HuH-7 (cell line): Measurements from ENCODE around the gene ARHGEF38.

Experiments
- DNase-seq: peaks from one replicate; pipeline ENCODE4 v3.0.0; 2011; ENCODE audit warnings: low spot score

ARHGEF38 gene

DNA sequence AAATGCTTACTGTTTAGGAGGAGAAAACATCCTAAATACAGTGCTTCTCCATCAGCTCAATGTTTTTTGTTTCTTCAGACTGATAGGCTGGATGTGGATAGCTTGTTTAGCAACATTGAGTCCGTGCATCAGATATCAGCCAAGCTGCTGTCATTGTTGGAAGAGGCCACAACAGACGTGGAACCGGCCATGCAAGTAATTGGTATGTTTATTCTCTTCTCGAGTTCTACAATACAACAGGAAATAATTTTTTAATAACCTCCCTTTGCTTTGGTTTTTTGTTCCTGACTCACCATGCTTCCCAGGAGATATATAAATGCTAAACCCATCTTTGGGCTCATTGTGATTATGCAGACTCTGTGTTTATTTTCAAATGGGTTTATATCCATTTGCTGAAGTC lies 60.9 kb downstream of the ARHGEF38 start:
- no peak for DNase-seq

DNA sequence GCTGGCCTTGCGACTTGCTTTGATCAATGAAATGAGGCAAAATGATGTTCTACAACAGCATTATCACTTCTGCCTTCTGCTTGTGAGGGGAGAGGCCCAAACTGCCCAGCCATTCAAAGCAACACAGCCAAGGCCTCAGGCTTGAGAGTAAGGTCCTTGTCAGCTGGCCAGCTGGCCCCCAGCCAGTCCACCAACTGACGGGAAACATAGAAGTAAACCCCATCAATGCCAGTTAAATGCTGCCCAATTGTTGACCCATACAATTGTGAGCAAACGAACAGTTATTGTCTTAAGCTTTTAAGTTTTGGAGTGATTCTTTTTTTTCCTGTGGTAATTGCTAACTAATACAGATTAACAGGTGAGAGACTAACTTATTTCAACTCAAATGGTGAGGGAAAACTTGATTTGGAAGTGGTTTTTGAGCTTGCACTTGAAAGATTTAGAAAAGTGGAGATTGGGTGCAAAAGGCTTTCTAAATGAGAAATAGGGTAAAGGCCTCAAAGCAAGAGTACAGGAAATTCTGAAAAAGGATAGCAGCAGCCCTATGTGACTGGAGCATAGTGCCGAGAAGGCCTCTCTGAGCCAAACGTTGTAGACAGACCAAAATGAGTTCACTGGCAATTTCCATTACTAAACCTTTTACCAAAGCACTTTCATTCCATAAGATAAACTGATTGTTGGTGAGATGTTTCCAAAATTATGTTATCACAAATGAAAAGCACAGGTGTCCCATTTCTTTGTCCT lies 66.9 kb downstream of the ARHGEF38 start:
- DNase-seq = no peak

DNA sequence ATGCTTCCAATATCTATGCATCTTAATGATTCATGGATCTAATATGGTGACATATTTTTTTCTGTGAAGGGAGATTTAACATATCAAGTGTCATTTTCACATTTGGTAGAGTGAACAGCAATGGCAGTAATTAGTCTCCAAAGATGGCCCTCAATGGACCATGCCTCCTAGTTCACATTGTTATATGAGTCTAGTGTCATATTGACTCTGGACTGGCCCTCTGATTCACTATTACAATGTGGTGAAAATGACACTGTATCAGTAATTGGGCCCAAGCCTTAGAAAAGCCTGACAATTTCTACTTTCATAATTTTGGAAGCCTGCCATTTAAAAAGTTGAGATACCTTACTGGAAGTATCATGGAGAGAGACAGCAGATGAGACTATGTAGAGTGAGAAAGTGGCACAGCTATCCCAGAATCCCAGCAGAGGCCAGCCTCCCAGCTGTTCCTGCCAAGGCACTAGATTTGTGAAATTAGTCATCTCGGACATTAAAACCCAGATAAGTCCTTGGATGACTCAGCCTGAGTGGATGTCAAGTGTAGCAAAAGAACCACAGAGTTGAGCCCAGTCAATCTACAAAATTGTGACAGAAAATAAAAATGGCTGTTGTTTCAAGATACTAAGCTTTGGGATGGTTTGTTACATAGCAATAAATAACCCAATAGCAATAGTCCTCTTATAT lies 68.4 kb downstream of the ARHGEF38 start:
- no peak for DNase-seq

DNA sequence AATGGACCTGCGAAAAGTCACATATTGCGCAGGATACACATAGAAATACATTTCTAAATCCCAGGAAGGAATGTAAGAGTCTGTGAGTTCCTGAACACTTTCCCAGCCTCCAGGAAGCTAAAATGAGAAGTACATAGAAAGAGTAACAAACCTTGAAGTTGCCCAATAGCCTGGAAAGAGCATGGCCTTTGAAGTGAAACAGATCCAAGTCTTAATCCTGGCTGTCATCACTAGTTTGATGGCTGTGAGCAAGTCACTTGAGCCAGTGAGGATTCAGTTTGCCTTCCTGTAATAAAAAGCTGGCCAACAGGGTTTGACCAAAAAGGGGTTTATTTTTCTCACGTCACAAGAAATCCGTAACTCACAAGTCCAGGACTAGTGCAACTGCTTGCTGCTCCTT lies 69.8 kb downstream of the ARHGEF38 start:
- DNase-seq = no peak

DNA sequence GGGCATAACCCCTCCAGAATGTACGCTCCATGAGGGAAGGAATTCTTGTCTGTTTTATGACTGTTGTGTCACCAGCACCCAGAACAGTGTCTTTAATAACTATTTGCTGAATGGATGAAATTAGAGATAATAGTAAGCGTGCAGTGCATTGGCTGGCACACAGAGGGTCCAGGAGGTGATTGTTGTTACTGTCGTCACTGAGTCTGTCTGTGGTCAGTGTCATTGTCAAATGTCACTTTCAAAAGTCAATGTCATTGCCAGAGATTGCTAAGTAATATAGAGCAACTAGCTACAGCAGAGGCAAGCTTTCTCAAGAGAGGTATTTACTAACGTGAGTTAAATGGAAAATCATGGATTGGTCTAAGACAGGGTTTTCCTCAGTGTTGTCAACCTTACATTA lies 70.7 kb downstream of the ARHGEF38 start:
- no peak for DNase-seq

DNA sequence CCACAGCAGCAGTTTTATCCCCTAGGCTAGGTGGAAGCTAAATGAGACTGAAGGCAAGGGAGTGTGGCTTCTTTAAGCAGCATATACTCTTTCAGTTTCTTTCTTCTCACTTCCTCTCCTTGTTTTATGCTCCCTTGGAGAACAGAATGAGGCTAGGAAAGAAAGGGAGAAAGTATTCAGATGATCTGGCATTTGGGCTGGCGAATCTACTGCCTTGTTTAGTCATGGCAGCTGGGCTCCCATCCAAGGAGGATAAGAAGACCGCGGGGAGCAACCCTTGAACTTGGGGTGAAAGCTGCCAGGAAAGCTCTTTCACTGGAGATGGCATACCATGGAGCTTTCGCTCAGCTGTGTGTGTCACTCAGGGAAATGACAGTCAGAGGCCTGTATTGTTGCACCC lies 72.1 kb downstream of the ARHGEF38 start:
- no peak for DNase-seq

DNA sequence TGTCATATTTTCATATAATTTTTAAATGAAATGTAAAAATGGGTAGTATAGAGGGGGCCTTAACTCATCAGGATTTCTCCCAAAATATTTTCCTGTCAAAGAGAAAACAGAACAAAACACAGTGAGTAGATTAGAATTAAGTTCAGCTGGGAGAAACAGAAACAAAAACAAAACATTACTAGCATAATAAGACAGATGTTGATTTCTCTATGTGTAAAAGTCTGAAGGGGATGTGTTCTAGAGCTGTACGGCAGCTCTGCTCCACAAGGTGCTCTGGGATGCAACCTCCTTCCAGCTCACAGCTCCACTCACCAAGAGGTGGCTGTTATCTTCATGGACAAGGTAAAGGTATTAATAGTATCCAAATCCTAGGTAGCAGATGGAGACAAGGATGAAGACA lies 72.8 kb downstream of the ARHGEF38 start:
- DNase-seq = no peak

DNA sequence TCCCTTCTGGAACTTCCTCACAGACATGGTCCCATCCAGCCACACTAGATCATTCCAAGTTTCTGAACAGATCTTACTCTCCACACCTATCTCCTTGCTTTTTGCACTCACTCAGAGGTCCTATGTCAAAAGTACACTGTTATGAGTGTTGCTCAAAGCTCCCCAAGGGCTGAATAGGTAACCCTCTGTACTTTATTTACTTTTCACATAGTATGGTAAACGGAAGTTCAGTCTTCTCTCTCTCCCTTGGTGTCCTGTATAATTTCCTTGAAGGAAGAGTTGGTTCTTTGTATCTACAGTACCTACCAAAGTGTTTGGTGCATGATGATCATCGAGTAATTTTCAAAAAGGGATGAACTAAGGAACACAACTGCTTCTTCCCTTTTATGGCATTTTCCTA lies 74.4 kb downstream of the ARHGEF38 start:
- no peak for DNase-seq

DNA sequence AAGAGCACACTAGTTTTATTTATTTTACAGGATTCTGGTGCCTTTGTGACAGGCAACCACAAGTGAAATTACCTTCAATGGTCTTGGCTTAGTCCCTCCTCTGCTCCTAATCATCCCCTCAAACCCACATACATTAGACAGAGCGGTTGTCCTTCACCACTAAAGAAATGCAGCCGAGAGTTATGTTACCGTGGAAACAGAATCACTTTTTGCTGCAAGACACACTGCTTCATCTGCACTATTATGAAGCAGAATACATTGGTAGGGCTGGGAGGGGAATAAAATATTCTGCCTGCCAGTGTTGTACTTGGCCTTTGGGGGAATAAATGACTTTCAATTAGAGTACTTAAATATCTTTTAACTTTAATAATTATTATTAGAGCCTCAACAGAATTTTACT lies 75.2 kb downstream of the ARHGEF38 start:
- DNase-seq = no peak

DNA sequence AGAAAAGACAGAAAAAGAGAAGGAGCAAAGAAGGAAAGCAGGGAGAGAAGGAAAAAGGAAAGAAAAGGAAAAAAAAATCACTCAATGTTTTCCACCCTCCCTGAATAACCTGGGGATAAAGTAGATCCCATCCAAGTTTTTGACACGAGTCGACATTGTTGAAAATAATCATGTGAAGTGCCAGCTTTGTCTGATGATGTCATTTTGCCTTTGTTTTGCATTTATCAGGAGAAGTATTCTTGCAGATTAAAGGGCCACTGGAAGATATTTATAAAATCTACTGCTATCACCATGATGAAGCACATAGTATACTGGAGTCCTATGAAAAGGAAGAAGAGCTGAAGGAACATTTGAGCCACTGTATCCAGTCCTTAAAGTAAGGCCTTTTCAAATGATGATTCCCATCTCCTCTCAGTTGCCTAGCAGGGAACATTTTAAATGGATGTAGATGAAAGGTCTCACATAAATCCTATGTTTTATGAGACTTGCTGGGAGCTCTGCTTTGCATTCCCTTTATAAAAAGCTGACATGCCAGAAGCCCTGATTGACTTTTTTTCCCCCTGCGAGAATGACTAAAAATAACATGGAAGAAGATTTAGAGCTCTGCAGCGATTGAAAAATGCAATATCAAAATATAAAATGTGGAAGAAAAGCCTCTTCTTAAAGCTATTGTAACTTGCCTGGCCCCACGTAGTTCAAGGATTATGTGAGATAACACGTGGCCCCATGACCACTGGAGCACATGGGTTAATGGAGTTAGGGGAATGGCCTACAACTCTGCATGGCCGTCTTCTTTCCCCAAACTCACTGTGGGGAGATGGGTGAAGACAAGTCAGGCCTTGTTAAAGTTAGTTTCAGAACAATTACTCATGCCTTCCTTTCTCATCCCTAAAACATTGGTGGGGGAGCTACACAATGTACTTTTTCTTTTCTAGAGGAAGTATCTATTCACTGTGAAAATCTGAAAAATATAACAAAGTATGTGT lies 78.5 kb downstream of the ARHGEF38 start:
- DNase-seq = no peak

DNA sequence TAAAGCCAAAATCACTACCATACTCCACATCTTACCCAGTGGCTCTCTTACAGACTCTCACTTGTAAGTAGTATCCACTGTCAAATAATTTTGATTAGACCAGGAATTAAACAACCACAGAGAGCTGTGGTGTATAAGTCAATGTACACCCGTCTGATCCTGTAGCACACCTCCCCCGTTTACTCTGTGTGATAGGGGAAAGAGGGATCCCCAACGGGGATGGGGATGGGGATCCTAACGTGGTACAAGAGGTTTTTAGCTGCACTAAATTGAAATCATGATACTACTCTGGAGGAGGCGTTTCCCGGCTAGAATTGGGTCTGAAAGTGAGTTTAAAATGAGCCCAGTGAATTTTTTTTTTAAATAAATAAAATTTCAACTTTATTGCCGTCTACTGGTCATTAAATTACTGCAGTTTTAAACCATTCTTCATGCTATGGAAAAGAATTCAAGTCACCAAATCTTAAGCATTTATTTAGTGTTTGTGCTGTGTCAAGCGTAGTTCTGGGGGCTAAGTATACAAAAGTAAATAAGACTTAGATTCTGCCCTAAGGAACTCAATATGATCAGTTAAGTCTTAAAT lies 79.5 kb downstream of the ARHGEF38 start:
- no peak for DNase-seq

DNA sequence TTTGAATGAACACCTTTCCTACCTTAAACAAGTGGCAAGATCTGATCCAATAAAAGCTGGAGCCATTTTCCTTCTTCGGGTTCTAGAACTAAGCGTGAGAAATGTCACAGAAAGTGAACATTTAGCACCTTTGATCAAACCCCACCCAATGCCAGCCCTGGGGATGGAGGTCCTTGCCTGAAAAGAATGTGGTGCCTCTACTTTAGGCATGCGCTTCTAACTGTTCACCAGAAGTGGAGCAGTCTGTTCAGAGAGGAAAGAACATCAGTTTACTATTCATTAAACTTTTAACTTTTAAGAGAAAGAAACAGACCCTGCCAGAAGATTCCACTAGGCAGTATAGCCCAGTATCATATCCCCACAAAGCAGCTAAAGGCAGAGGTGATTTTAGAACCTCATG lies 80.2 kb downstream of the ARHGEF38 start:
- DNase-seq = no peak

DNA sequence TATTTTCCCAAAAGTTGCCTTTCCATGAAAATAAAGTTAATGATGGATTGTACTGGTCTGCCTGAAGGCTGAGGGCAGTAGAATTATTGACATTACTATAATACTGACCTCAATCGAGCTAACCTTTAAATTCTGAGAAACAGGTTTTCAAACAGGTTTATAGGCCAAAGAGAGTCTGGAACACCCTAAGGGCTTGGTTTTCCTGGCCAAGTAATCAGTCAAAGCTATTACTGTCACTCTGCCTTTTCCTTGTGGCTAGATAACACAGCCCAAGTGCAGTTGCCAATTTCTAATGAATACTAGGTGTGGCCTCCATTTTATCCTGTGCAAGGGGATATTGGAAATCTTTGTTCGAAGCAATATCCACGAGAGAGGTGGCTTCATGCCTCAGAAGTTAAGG lies 80.8 kb downstream of the ARHGEF38 start:
- no peak for DNase-seq

DNA sequence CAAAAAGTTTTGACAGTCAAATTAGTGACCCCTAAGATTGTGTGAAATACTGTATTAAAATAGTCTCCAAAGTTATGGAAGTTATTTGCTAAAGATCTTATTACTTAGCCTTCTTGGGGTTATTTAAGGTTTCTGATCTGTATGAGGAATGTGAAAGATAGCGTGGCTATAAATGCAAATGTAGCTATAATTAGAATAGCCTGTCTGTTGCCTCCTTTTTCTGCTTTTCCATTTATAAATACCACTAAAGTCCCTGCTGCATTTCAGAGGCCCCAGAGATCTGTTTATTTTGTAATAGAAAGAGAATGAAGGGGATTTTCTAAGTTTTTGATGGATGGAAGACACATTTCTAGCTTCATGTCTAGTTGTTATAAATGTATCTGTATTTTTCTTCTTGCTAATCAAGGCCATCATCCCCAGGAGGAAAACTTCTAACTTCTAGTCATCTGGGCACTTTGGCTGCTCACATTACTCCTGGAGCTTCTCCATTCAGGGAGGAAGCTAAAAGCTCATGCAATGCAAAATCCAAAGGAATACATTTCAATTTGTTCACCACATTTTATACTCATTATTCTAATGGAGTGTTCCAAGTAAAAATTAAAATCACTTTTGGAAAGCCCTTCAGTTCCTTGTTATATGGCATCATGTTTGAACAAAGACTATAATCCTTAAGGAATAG lies 82.1 kb downstream of the ARHGEF38 start:
- no peak for DNase-seq

DNA sequence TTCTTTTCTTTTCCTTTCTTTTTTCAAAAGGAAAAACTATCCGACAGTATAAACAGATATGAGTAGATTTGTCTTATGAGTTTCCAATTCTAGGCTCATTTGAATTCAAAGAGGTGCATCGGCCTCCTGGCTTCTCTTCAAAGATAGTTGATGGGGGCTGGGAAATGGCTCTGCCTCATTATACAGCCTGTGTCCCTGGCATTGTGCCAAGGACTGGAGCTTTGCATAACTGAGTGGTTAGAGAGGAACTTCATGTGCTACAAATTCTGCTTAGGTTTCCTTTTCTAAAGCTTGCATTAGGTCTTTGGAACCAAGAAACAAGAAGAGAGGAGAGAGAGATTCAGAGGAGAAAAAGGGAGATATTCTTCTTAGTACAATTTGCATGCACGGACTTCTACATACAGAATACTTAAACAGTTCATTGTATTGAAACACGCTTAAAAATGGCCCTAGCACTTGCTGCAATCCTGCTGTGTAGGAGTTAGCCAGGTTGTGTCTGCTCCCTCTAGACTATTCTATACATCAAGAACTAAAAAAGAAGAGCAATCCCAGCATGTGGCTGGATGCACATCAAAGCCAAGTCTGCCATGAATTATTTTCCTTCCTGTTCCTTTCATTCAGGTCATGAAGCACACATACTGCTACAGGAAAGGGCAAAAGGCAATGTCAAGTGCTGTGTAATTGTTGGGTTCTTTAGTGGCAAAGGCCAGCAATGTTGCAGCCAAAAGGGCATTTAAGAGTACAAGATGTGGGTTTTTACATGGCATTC lies 85.2 kb downstream of the ARHGEF38 start:
- no peak for DNase-seq

DNA sequence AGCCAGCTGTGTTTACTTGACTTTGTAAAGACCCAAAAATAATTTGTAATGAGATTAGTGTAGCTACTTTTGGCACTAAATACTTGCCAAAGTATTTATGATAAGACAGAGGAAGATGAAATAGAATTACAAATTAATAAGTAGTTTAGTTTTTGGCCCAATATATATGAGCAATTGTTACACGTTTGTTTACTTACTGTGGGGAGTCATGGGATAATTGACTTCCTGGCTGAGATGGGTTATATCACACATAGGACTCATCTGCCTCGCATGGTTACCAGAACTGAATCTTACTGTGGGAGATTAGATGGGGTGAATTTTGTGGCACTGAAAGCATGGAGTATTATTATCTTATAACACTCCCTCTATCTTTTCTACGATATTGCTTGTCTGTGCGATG lies 89.4 kb downstream of the ARHGEF38 start:
- no peak for DNase-seq

DNA sequence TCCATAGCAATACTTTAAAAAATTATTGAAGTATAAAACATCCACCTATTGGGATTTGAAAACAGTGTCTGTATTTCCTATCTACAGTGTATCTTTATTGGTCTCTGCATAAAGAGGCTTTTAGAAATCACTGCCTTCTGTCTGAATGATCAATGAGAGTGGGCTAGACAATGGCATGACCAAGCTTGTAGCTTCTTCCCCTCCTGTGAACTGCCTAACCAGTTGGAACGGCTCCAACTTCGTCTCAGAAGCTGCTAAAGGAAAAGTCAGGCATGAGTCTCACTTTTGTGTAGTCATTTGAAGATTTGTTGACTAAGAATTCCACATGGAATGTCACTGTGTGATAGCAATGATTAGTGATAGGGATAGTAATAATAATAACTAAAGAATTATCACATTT lies 91.8 kb downstream of the ARHGEF38 start:
- no peak for DNase-seq

DNA sequence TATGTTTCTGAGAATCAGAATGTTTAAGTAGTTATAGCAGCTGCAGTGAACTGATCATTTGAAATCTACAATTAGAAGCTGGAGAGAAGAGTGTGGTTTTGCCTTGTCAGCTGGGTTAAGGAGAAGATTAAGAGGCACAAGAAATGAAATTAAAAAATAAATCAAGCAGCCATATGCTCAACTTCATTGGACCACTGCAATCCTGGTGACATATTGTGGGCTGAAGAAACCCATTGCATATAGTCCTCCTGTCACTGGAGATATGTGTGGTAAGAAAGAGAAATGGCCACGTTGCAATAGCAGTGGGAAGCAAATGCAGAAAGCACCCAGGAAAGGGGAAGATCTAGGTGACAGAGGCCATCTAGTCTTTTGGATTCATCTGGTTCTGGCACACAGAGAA lies 93.0 kb downstream of the ARHGEF38 start:
- no peak for DNase-seq

DNA sequence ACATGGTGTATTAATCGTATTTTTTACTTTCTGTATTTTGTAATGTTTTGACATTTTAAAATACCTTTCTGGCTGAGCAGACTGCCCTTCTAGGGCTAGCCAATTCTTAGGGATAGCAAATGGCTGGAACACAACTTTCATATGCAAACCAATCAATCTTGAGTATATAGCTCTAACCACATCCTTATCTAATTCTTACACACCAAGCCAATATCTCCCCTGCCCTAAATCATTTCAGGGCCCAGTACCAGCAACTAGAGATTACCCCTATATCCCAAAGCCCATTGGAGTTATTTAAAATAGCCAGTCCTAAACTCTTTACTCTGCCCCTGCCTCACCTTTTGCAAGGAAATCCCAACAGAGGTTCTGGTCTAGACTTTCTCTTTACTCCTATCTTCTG lies 97.8 kb downstream of the ARHGEF38 start:
- DNase-seq = no peak

DNA sequence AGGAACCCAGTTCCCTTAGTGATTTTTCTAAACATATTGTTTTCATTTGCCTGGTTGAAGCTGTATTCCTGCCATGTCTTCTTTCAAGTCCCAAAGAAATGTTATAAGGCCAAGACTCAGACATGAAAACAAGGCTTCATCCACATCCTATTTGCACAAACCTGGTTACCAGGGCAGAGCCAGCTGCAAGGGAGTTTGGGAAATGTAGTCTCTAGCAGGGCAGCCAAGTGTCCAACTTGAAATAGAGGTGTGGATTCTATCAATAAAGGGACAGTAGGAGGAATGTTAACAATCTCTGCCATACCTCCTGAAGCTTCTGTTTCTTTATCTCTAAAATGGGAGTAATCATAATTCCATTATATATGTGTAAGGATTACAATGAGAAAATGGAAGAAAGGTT lies 99.5 kb downstream of the ARHGEF38 start:
- DNase-seq = no peak

DNA sequence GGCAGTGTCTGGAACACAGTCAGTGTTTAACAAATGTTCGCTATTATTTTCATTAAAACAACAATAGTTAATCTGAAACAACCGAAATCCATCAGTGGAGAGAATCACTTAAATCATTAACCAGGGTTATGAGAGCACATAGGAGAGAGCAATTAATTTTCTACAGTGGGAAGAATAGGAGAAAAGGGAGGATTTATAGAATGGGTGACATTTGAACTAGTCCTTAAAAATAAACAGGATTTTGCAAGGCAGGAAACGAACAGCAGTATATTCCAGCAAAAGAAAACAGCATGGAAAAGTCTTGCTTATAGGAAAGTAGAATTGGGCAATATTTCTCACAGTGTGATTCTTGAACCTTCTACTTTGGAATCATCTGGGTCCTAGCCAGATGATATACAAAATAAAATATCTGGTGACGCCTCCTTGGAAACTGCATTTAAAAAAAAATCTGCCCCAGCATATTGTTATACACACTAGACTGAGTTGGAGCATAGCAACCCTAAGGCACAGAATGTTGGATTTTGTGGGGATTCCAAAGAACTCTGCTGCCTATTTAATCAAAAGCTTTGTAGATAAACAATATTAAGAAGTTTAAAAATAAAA lies 100.0 kb downstream of the ARHGEF38 start:
- DNase-seq = no peak
